Natural killer cell (primary cell): ENCODE measurements around the gene NIPSNAP3A. TPM values are rescaled to one million over a fixed set of nuclear protein-coding genes. Genes with fewer than 3 reads are reported as not detected.

Experiments used
- ATAC-seq, 3 donors: fragments of 150-1000 bp in 2 of 3; fragments of 200-7000 bp in 1 of 3; cut with Tn5 transposase; 1 replicate in 1 of 3; 2 replicates in 2 of 3; pipeline ENCODE4 v1.10.0; 2021; ENCODE audit warnings: mild to moderate bottlenecking in 2 of 3, moderate library complexity in 2 of 3
- DNase-seq, 2 donors: peaks; one replicate each; pipeline versions ENCODE4 v3.0.0 to v3.0.0-alpha.2; 2013 to 2021; ENCODE audit warnings: mixed read lengths in 1 of 2
- H3K27ac ChIP-seq: one replicate; pipeline ENCODE4 v1.5.1; 2013; ENCODE audit warnings: mild to moderate bottlenecking, low read length
- H3K27me3 ChIP-seq: one replicate; pipeline ENCODE4 v1.6.1; 2013; ENCODE audit warnings: low read length; ENCODE audit not compliant: control insufficient read depth, insufficient read depth
- H3K36me3 ChIP-seq: one replicate; pipeline ENCODE4 v1.6.1; 2013; ENCODE audit warnings: low read length; ENCODE audit not compliant: control insufficient read depth, insufficient read depth
- H3K4me1 ChIP-seq: one replicate; pipeline ENCODE4 v1.6.1; 2013; ENCODE audit warnings: low read length; ENCODE audit not compliant: control insufficient read depth, insufficient read depth
- H3K4me3 ChIP-seq: one replicate; pipeline ENCODE4 v1.5.1; 2013; ENCODE audit warnings: low read length
- H3K9me3 ChIP-seq: one replicate; pipeline ENCODE4 v1.6.1; 2013; ENCODE audit warnings: low read length; ENCODE audit not compliant: control insufficient read depth, insufficient read depth
- H3K27ac Mint-ChIP-seq, 2 donors: one replicate each; pipeline ENCODE4 v1.8.0; 2022; ENCODE audit warnings: mild to moderate bottlenecking in 2 of 2, mixed read lengths in 2 of 2, moderate library complexity in 1 of 2
- H3K27me3 Mint-ChIP-seq, 2 donors: one replicate each; pipeline ENCODE4 v1.8.0; 2022; ENCODE audit warnings: low read depth in 2 of 2, mixed read lengths in 2 of 2
- H3K36me3 Mint-ChIP-seq: one replicate; pipeline ENCODE4 v1.8.0; 2022; ENCODE audit warnings: mixed read lengths
- H3K4me1 Mint-ChIP-seq, 2 donors: one replicate each; pipeline ENCODE4 v1.8.0; 2022; ENCODE audit warnings: mixed read lengths in 2 of 2
- H3K4me3 Mint-ChIP-seq: one replicate; pipeline ENCODE4 v1.8.0; 2022; ENCODE audit warnings: mild to moderate bottlenecking, moderate library complexity, mixed read lengths
- H3K9me3 Mint-ChIP-seq, 2 donors: one replicate each; pipeline ENCODE4 v1.8.0; 2022; ENCODE audit warnings: mixed read lengths in 2 of 2
- WGBS: methylation state at CpG from one replicate; pipeline ENCODE4 v1.1.7; 2013; ENCODE audit warnings: missing lambda C conversion rate; ENCODE audit not compliant: insufficient coverage; 5-methylcytosine and 5-hydroxymethylcytosine counted together
- intact Hi-C: fragments of 100-400 bp; cut with micrococcal nuclease; formaldehyde crosslinking; loops from one replicate; pipeline ENCODE4 v1.14.2; 2022
- total RNA-seq, 4 donors: library from RNA; stranded (reverse); fragments of 120-200 nt in 1 of 4; gene quantifications; one replicate each; pipeline versions ENCODE4 v1.2.3 to v1.2.4, GENCODE V29; 2013 to 2022
- TF ChIP-seq, protein P1 (sequence below): fragments of 200-600 bp; IDR thresholded peaks from one replicate; pipeline ENCODE4 v1.8.0; 2022; ENCODE audit warnings: antibody characterized with exemption

Gene NIPSNAP3A
- total RNA-seq, 3 donors from 2014 or later (not counting 1 experiment from before 2014, with no cell fraction given), result 9.0 to 11.2 (median 9.8) TPM

DNA sequence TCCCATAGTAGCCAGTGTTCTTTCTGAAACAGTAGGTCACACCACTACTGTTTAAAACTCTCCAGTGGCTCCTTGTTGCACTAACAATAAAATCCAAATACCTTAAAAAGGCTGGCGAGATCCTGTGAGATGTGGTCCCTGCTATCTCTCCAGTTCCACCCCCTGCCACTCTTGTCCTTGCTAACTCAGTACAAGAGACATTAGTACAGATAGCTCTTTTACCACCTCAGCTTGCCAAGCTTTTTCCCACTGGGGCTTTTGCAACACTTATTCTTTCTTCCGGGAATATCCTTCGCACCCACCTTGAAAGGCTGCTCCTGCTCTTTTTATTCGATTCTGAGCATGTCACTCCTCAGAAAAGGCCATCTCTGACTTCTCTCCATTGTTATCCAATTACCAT lies 31.3 kb downstream of the NIPSNAP3A start:
- no peak overlapping the region for H3K27ac ChIP-seq
- no peaks in the 10 kb centered on the region for H3K4me1 Mint-ChIP-seq
- 85% methylated on average over 4 of the region's 4 CpGs for WGBS
- no peak for DNase-seq
- TF ChIP-seq, protein P1, sequence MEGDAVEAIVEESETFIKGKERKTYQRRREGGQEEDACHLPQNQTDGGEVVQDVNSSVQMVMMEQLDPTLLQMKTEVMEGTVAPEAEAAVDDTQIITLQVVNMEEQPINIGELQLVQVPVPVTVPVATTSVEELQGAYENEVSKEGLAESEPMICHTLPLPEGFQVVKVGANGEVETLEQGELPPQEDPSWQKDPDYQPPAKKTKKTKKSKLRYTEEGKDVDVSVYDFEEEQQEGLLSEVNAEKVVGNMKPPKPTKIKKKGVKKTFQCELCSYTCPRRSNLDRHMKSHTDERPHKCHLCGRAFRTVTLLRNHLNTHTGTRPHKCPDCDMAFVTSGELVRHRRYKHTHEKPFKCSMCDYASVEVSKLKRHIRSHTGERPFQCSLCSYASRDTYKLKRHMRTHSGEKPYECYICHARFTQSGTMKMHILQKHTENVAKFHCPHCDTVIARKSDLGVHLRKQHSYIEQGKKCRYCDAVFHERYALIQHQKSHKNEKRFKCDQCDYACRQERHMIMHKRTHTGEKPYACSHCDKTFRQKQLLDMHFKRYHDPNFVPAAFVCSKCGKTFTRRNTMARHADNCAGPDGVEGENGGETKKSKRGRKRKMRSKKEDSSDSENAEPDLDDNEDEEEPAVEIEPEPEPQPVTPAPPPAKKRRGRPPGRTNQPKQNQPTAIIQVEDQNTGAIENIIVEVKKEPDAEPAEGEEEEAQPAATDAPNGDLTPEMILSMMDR, result no peak
- no peaks in the 10 kb centered on the region for H3K36me3 Mint-ChIP-seq
- intact Hi-C loops, result no loop called here
- peaks cover 0 to 7% of the 10 kb centered on the region in 2 donors for H3K27me3 Mint-ChIP-seq
- no peaks in the 10 kb centered on the region for H3K4me1 ChIP-seq
- no peak overlapping the region for H3K27ac Mint-ChIP-seq
- no peak overlapping the region for H3K4me3 ChIP-seq
- no peaks in the 10 kb centered on the region for H3K27me3 ChIP-seq
- H3K9me3 Mint-ChIP-seq, result no peaks in the 10 kb centered on the region
- no peaks in the 10 kb centered on the region for H3K9me3 ChIP-seq
- no peak overlapping the region for H3K4me3 Mint-ChIP-seq
- ATAC-seq, result no peak
- no peaks in the 10 kb centered on the region for H3K36me3 ChIP-seq

DNA sequence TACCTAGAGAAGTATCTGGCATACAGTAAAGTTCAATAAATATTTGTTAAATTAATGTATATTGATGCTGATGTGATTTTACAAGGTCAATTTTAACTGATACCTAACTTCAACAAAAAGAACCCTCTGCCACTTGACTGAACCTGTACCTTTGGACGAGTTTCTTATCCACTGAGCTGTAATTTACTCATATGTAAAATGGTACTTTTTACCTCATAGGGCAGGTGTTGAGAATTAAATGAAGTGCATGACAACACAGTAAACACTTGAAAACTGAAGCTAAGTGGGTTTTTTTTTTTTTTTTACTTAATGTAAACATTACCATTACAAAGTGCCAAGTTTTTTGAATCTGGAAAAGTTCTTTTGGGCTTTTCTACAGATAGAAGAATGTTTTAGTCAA lies 31.9 kb downstream of the NIPSNAP3A start:
- TF ChIP-seq, protein P1, result no peak
- Mint-ChIP-seq H3K27ac (no peak overlapping the region), H3K9me3 (no peaks in the 10 kb centered on the region), H3K4me3 (no peak overlapping the region), H3K36me3 (no peaks in the 10 kb centered on the region), H3K27me3 (peaks cover 0 to 7% of the 10 kb centered on the region in 2 donors), H3K4me1 (peaks cover 0 to 4% of the 10 kb centered on the region in 2 donors)
- DNase-seq (no peak), ATAC-seq (no peak)
- Histone ChIP-seq H3K36me3 (no peaks in the 10 kb centered on the region), H3K27me3 (no peaks in the 10 kb centered on the region), H3K27ac (no peak overlapping the region), H3K9me3 (no peaks in the 10 kb centered on the region), H3K4me3 (no peak overlapping the region), H3K4me1 (no peaks in the 10 kb centered on the region)
- intact Hi-C loops, result no loop called here
- WGBS, result no CpG with 5 or more reads among the region's 1 CpG

DNA sequence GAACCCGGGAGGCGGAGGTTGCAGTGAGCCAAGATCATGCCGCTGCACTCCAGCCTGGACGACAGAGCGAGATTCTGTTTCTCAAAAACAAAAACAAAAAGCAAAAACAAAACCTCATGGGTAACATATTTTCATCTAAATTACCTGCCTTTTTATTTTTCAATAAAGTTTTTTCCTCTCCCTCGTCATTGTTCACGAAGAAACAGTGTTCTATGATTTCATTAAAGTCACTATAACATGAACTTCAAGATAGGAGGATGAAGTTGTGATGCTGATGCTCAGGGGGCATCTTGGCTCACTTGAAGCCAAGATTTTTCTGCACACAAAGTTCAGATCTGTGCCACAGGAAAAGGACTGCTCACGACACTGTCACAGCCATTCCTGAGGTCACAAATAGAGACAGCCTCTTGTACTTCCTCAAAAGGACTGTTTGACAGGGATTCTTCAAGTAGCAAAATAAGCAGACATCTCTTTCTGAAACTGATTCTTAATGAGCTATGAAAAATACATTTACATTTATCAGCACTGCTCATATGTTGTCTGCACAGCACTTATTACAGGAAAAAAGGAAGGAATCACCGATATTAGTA lies 32.6 kb downstream of the NIPSNAP3A start:
- no peak for ATAC-seq

More for the DNA sequence above, 32.6 kb downstream of the NIPSNAP3A start:
- intact Hi-C loops, result loop anchor here (2.0 kb wide), 1 partner anchor 635 kb away; no protein-coding TSS in a partner anchor
- 80% methylated on average over 6 of the region's 9 CpGs for WGBS
- Mint-ChIP-seq H3K9me3 (no peaks in the 10 kb centered on the region), H3K27ac (no peak overlapping the region), H3K36me3 (no peaks in the 10 kb centered on the region), H3K27me3 (peaks cover 0 to 7% of the 10 kb centered on the region in 2 donors), H3K4me3 (no peak overlapping the region), H3K4me1 (peaks cover 0 to 5% of the 10 kb centered on the region in 2 donors)
- no peak overlapping the region for H3K4me3 ChIP-seq
- H3K27ac ChIP-seq, result no peak overlapping the region
- H3K4me1 ChIP-seq, result no peaks in the 10 kb centered on the region
- H3K27me3 ChIP-seq, result no peaks in the 10 kb centered on the region
- H3K36me3 ChIP-seq, result no peaks in the 10 kb centered on the region
- TF ChIP-seq, protein P1, result no peak
- H3K9me3 ChIP-seq, result no peaks in the 10 kb centered on the region
- no peak for DNase-seq
